ENCODE data around the gene PARP1.

The PARP1 gene

GRCh38 chr1:226350519-226350865 is 57.4 kb downstream of the PARP1 start:
- Histone ChIP-seq H2BK15ac (replicated peaks; ENCODE audit: low read depth) (no peak overlapping the region), H3K56ac (ENCODE audit: low read length) (no peak overlapping the region), H3K4ac (ENCODE audit: low read depth, low read length) (no peak overlapping the region), H2BK5ac (ENCODE audit: low read length) (no peak overlapping the region), H3K23ac (ENCODE audit: low read length) (no peak overlapping the region), H4K8ac (ENCODE audit: low read depth, low read length) (no peak overlapping the region), H3K27ac (ENCODE audit: low read depth, low read length) (no peak overlapping the region), H3K79me2 (ENCODE audit: control insufficient read depth, insufficient read depth, low read length) (no peaks in the 10 kb centered on the region), H3K9ac (ENCODE audit: low read length) (no peak overlapping the region), H2AK5ac (ENCODE audit: low read length) (no peak overlapping the region), H3K4me1 (ENCODE audit: control insufficient read depth, low read depth, low read length) (no peaks in the 10 kb centered on the region), H3K79me1 (ENCODE audit: low read length) (no peaks in the 10 kb centered on the region), H3K4me2 (ENCODE audit: low read length) (no peak overlapping the region), H3K27me3 (ENCODE audit: insufficient read depth, low read length, poor library complexity) (no peaks in the 10 kb centered on the region), H2BK120ac (ENCODE audit: low read depth, low read length) (no peak overlapping the region), H3K18ac (ENCODE audit: low read length) (no peak overlapping the region), H4K5ac (ENCODE audit: low read length) (no peak overlapping the region), H3K36me3 (ENCODE audit: control insufficient read depth, insufficient read depth, low read length) (no peaks in the 10 kb centered on the region), H3K4me3 (ENCODE audit: low read length) (no peak overlapping the region)
- no CpG with 5 or more reads among the region's 9 CpGs for whole genome bisulfite sequencing (ENCODE audit: extremely low coverage, insufficient coverage, low lambda C conversion rate)
- no peak for DNase-seq

GRCh38 chr1:226349801-226350518 is 57.9 kb downstream of the PARP1 start:
- Histone ChIP-seq H3K27ac (ENCODE audit: low read depth, low read length) (no peak overlapping the region), H3K4ac (ENCODE audit: low read depth, low read length) (no peak overlapping the region), H2BK120ac (ENCODE audit: low read depth, low read length) (no peak overlapping the region), H3K4me2 (ENCODE audit: low read length) (no peak overlapping the region), H3K23ac (ENCODE audit: low read length) (no peak overlapping the region), H3K9ac (ENCODE audit: low read length) (no peak overlapping the region), H4K8ac (ENCODE audit: low read depth, low read length) (no peak overlapping the region), H2BK15ac (replicated peaks; ENCODE audit: low read depth) (no peak overlapping the region), H3K36me3 (ENCODE audit: control insufficient read depth, insufficient read depth, low read length) (no peaks in the 10 kb centered on the region), H3K4me3 (ENCODE audit: low read length) (no peak overlapping the region), H3K27me3 (ENCODE audit: insufficient read depth, low read length, poor library complexity) (no peaks in the 10 kb centered on the region), H3K79me1 (ENCODE audit: low read length) (no peaks in the 10 kb centered on the region), H2BK5ac (ENCODE audit: low read length) (no peak overlapping the region), H2AK5ac (ENCODE audit: low read length) (no peak overlapping the region), H4K5ac (ENCODE audit: low read length) (no peak overlapping the region), H3K4me1 (ENCODE audit: control insufficient read depth, low read depth, low read length) (no peaks in the 10 kb centered on the region), H3K18ac (ENCODE audit: low read length) (no peak overlapping the region), H3K56ac (ENCODE audit: low read length) (no peak overlapping the region), H3K79me2 (ENCODE audit: control insufficient read depth, insufficient read depth, low read length) (no peaks in the 10 kb centered on the region)
- WGBS (ENCODE audit: extremely low coverage, insufficient coverage, low lambda C conversion rate): no CpG with 5 or more reads among the region's 18 CpGs
- no peak for DNase-seq

- Histone ChIP-seq H2BK15ac (replicated peaks; ENCODE audit: low read depth) (no peak overlapping the region), H3K4ac (ENCODE audit: low read depth, low read length) (no peak overlapping the region)
- WGBS (ENCODE audit: extremely low coverage, insufficient coverage, low lambda C conversion rate): no CpG with 5 or more reads among the region's 11 CpGs
These were observed 58.8 kb downstream of the PARP1 start for GRCh38 chr1:226349081-226349480.

GRCh38 chr1:226344441-226345259 is 63.2 kb downstream of the PARP1 start:
- H3K79me1 ChIP-seq (ENCODE audit: low read length): no peaks in the 10 kb centered on the region

More at GRCh38 chr1:226349081-226349480, 58.8 kb downstream of the PARP1 start:
- no peak overlapping the region for H3K4me2 ChIP-seq (ENCODE audit: low read length)
- H2AK5ac ChIP-seq (ENCODE audit: low read length): no peak overlapping the region
- H3K18ac ChIP-seq (ENCODE audit: low read length): no peak overlapping the region
- no peak overlapping the region for H3K23ac ChIP-seq (ENCODE audit: low read length)
- no peak overlapping the region for H3K4me3 ChIP-seq (ENCODE audit: low read length)
- H3K36me3 ChIP-seq (ENCODE audit: control insufficient read depth, insufficient read depth, low read length): no peaks in the 10 kb centered on the region
- no peak overlapping the region for H2BK5ac ChIP-seq (ENCODE audit: low read length)
- no peak overlapping the region for H3K9ac ChIP-seq (ENCODE audit: low read length)
- H3K56ac ChIP-seq (ENCODE audit: low read length): no peak overlapping the region
- no peaks in the 10 kb centered on the region for H3K4me1 ChIP-seq (ENCODE audit: control insufficient read depth, low read depth, low read length)
- DNase-seq: no peak
- no peak overlapping the region for H4K5ac ChIP-seq (ENCODE audit: low read length)
- H3K27ac ChIP-seq (ENCODE audit: low read depth, low read length): no peak overlapping the region
- H3K79me1 ChIP-seq (ENCODE audit: low read length): no peaks in the 10 kb centered on the region
- no peaks in the 10 kb centered on the region for H3K79me2 ChIP-seq (ENCODE audit: control insufficient read depth, insufficient read depth, low read length)
- no peak overlapping the region for H2BK120ac ChIP-seq (ENCODE audit: low read depth, low read length)
- H3K27me3 ChIP-seq (ENCODE audit: insufficient read depth, low read length, poor library complexity): no peaks in the 10 kb centered on the region
- H4K8ac ChIP-seq (ENCODE audit: low read depth, low read length): no peak overlapping the region

GRCh38 chr1:226342656-226343055 is 65.2 kb downstream of the PARP1 start:
- Histone ChIP-seq H2AK5ac (ENCODE audit: low read length) (no peak overlapping the region), H3K56ac (ENCODE audit: low read length) (no peak overlapping the region)
- no CpG with 5 or more reads among the region's 2 CpGs for WGBS (ENCODE audit: extremely low coverage, insufficient coverage, low lambda C conversion rate)

More at GRCh38 chr1:226344441-226345259, 63.2 kb downstream of the PARP1 start:
- H4K5ac ChIP-seq (ENCODE audit: low read length): no peak overlapping the region
- no peak overlapping the region for H2BK15ac ChIP-seq (replicated peaks; ENCODE audit: low read depth)
- H3K4ac ChIP-seq (ENCODE audit: low read depth, low read length): no peak overlapping the region
- no peak overlapping the region for H4K8ac ChIP-seq (ENCODE audit: low read depth, low read length)
- H3K4me1 ChIP-seq (ENCODE audit: control insufficient read depth, low read depth, low read length): no peaks in the 10 kb centered on the region
- H2AK5ac ChIP-seq (ENCODE audit: low read length): no peak overlapping the region
- H3K9ac ChIP-seq (ENCODE audit: low read length): no peak overlapping the region
- H3K27me3 ChIP-seq (ENCODE audit: insufficient read depth, low read length, poor library complexity): no peaks in the 10 kb centered on the region
- DNase-seq: no peak
- no CpG with 5 or more reads among the region's 8 CpGs for WGBS (ENCODE audit: extremely low coverage, insufficient coverage, low lambda C conversion rate)
- H3K4me2 ChIP-seq (ENCODE audit: low read length): no peak overlapping the region
- H3K4me3 ChIP-seq (ENCODE audit: low read length): no peak overlapping the region
- no peak overlapping the region for H3K56ac ChIP-seq (ENCODE audit: low read length)
- H3K79me2 ChIP-seq (ENCODE audit: control insufficient read depth, insufficient read depth, low read length): no peaks in the 10 kb centered on the region
- no peak overlapping the region for H2BK120ac ChIP-seq (ENCODE audit: low read depth, low read length)
- no peak overlapping the region for H3K27ac ChIP-seq (ENCODE audit: low read depth, low read length)
- no peaks in the 10 kb centered on the region for H3K36me3 ChIP-seq (ENCODE audit: control insufficient read depth, insufficient read depth, low read length)
- no peak overlapping the region for H2BK5ac ChIP-seq (ENCODE audit: low read length)
- H3K23ac ChIP-seq (ENCODE audit: low read length): no peak overlapping the region
- no peak overlapping the region for H3K18ac ChIP-seq (ENCODE audit: low read length)

More at GRCh38 chr1:226342656-226343055, 65.2 kb downstream of the PARP1 start:
- Histone ChIP-seq H3K27me3 (ENCODE audit: insufficient read depth, low read length, poor library complexity) (no peaks in the 10 kb centered on the region), H3K79me1 (ENCODE audit: low read length) (no peaks in the 10 kb centered on the region), H3K79me2 (ENCODE audit: control insufficient read depth, insufficient read depth, low read length) (no peaks in the 10 kb centered on the region), H3K4me1 (ENCODE audit: control insufficient read depth, low read depth, low read length) (no peaks in the 10 kb centered on the region), H4K8ac (ENCODE audit: low read depth, low read length) (no peak overlapping the region), H2BK15ac (replicated peaks; ENCODE audit: low read depth) (no peak overlapping the region), H3K27ac (ENCODE audit: low read depth, low read length) (no peak overlapping the region), H3K23ac (ENCODE audit: low read length) (no peak overlapping the region), H3K36me3 (ENCODE audit: control insufficient read depth, insufficient read depth, low read length) (no peaks in the 10 kb centered on the region), H2BK5ac (ENCODE audit: low read length) (no peak overlapping the region), H3K9ac (ENCODE audit: low read length) (no peak overlapping the region), H4K5ac (ENCODE audit: low read length) (no peak overlapping the region), H3K18ac (ENCODE audit: low read length) (no peak overlapping the region), H3K4me2 (ENCODE audit: low read length) (no peak overlapping the region), H3K4me3 (ENCODE audit: low read length) (no peak overlapping the region), H2BK120ac (ENCODE audit: low read depth, low read length) (no peak overlapping the region), H3K4ac (ENCODE audit: low read depth, low read length) (no peak overlapping the region)
- DNase-seq: no peak

Measured in mesendoderm (in vitro differentiated cells).